Stomach (tissue), 9 donors: ENCODE results near the gene REPS2. TPM values are rescaled to one million over a fixed set of nuclear protein-coding genes. Genes with fewer than 3 reads are reported as not detected.

Experiments used
- DNase-seq, 2 donors: peaks; one replicate each; pipeline versions ENCODE4 v3.0.0 to v3.0.0-alpha.2; 2013 to 2019
- H3K27ac ChIP-seq, 5 donors: fragments of 200-600 bp in 4 of 5; sonication (generic) in 4 of 5; one replicate each; pipeline ENCODE4 v1.5.1; 2013 to 2019; ENCODE audit warnings: mild to moderate bottlenecking in 1 of 5, moderate library complexity in 1 of 5
- H3K27me3 ChIP-seq, 3 donors: fragments of 200-600 bp; sonication (generic); one replicate each; pipeline ENCODE4 v1.5.1; 2017 to 2019; ENCODE audit warnings: mixed run types in 1 of 3
- H3K36me3 ChIP-seq, 4 donors: fragments of 200-600 bp; sonication (generic); 1 replicate in 3 of 4; 2 replicates in 1 of 4; pipeline ENCODE4 v1.5.1; 2016 to 2019
- H3K4me1 ChIP-seq, 4 donors: fragments of 200-600 bp; sonication (generic); one replicate each; pipeline ENCODE4 v1.5.1; 2016 to 2019
- H3K4me3 ChIP-seq, 4 donors: fragments of 200-600 bp; sonication (generic) in 3 of 4; one replicate each; pipeline ENCODE4 v1.5.1; 2016 to 2019; ENCODE audit warnings: mild to moderate bottlenecking in 1 of 4
- H3K9me3 ChIP-seq, 4 donors: fragments of 200-600 bp; sonication (generic); one replicate each; pipeline ENCODE4 v1.5.1; 2016 to 2019
- CTCF ChIP-seq, 7 experiments: fragments of 450-650 bp in 4 of 7; fragments of 200-600 bp in 3 of 7; sonication (generic) in 3 of 7; IDR thresholded peaks; one replicate each; pipeline ENCODE4 v1.5.1; 2016 to 2019; ENCODE audit warnings: antibody characterized with exemption in 7 of 7, control low read depth in 2 of 7, mild to moderate bottlenecking in 1 of 7
- EP300 ChIP-seq: sonication (generic); formaldehyde crosslinking; IDR thresholded peaks from one replicate; pipeline ENCODE4 v1.6.1; 2017; ENCODE audit warnings: antibody characterized with exemption
- POLR2A ChIP-seq, 4 donors: fragments of 450-650 bp; IDR thresholded peaks; one replicate each; pipeline ENCODE4 v1.6.1; 2016; ENCODE audit warnings: antibody characterized with exemption in 4 of 4, control low read depth in 2 of 4, mild to moderate bottlenecking in 1 of 4, moderate library complexity in 1 of 4
- POLR2AphosphoS5 ChIP-seq, 3 donors: sonication (generic); formaldehyde crosslinking; IDR thresholded peaks; one replicate each; pipeline ENCODE4 v1.6.1; 2016; ENCODE audit warnings: antibody characterized with exemption in 3 of 3
- WGBS, 5 donors: extraction: QIAGEN DNeasy Blood & Tissue Kit in 3 of 5; methylation state at CpG; one replicate each; pipeline versions ENCODE4 v1.1.5 to v1.1.7; 2013 to 2018; 5-methylcytosine and 5-hydroxymethylcytosine counted together
- intact Hi-C: fragments of 100-400 bp; cut with DNase I; formaldehyde crosslinking; loops from one replicate; pipeline ENCODE4 v1.15.1; 2023; ENCODE audit warnings: low total_unique reads
- polyA plus RNA-seq, 3 donors: library from polyadenylated mRNA; stranded (reverse); fragments of 200-250 nt; gene quantifications; one replicate each; pipeline ENCODE4 v1.2.3, GENCODE V29; 2013
- total RNA-seq, 5 donors: library from RNA; depleted of rRNA; stranded (reverse); fragments of >200 nt; gene quantifications; one replicate each; pipeline versions ENCODE4 v1.1.0 to v1.2.3, GENCODE V29; 2014 to 2016
- donor health status: healthy with polysubstance abuse.
- donor health status: Bipolar disorder and iron deficiency.
- donor health status: healthy.

The REPS2 gene
- total and polyA plus RNA-seq, 8 donors = 6.1 to 281 (median 10.6) TPM

DNA sequence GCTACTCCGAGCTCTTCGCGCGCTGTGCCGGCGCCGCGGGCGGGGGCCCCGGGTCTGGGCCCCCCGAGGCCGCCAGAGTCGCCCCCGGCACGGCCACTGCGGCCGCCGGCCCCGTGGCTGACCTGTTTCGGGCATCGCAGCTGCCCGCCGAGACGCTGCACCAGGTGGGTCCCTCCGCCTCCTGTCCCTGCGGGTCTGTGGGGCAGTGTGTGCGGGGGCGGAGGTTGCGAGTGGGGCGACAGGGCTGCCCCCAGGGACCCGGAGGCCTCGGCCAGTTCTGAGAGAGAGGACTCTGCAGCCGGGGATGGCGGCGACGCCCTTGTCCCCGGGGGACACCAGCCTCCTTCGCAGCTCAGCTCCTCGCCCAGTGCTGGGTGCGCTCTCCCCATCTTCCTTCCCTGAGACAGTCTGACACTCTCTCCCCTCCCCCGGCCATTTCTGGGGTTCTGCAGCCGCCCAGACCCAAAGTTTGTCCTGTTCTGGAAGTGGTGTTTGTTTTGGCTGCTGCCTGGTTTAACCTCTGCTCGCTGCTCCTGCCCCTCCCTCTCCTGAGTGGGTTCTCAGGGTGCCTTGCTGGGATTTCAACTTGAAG is 609 bp downstream of the REPS2 start:
- intact Hi-C loops = no loop called here
- Histone ChIP-seq H3K36me3 (no peaks in the 10 kb centered on the region), H3K27ac (peak overlapping the region; percentile 33 to 85 (median 72)), H3K9me3 (peaks cover 0 to 13% (median 6%) of the 10 kb centered on the region in 4 donors), H3K4me3 (peak overlapping the region; percentile 59 to 76 (median 64)), H3K27me3 (peaks cover 0 to 4% (median 0%) of the 10 kb centered on the region in 3 donors), H3K4me1 (peaks cover 0 to 10% (median 5%) of the 10 kb centered on the region in 4 donors)
- TF ChIP-seq POLR2A (IDR thresholded peaks at IDR 0.05) (no peak), EP300 (no peak), POLR2AphosphoS5 (IDR thresholded peaks at IDR 0.05) (no peak), CTCF (IDR thresholded peaks at IDR 0.05) (no peak)
- peak; percentile 38 to 41 for DNase-seq
- WGBS, 5 donors = 0 to 34% (median 1%) methylated on average over 6 to 42 of the region's 43 CpGs

- no peaks in the 10 kb centered on the region for H3K9me3 ChIP-seq
- 65 to 85% (median 68%) methylated on average over 4 of the region's 4 CpGs for WGBS, 5 donors
- TF ChIP-seq POLR2A (IDR thresholded peaks at IDR 0.05) = no peak
- TF ChIP-seq EP300 = no peak
- TF ChIP-seq CTCF (IDR thresholded peaks at IDR 0.05) = no peak
- TF ChIP-seq POLR2AphosphoS5 (IDR thresholded peaks at IDR 0.05) = no peak
- H3K4me3 ChIP-seq = no peak overlapping the region
- H3K36me3 ChIP-seq = no peaks in the 10 kb centered on the region
- DNase-seq = no peak
- peaks cover 0 to 13% (median 7%) of the 10 kb centered on the region in 4 donors for H3K4me1 ChIP-seq
- H3K27ac ChIP-seq = no peak overlapping the region
- intact Hi-C loops = no loop called here
- peaks cover 0 to 4% (median 0%) of the 10 kb centered on the region in 3 donors for H3K27me3 ChIP-seq
Observed at GRCh38 chrX:16950423-16950822, 4.0 kb downstream of the REPS2 start.

- H3K4me1 ChIP-seq = peaks cover 0 to 15% (median 5%) of the 10 kb centered on the region in 4 donors
- peak overlapping the region in 3 of 5 donors; percentile 10 to 57 (median 17) for H3K27ac ChIP-seq
- H3K27me3 ChIP-seq = no peaks in the 10 kb centered on the region
- DNase-seq = peak in 1 of 2 donors; percentile 26
- no peaks in the 10 kb centered on the region for H3K36me3 ChIP-seq
- no peaks in the 10 kb centered on the region for H3K9me3 ChIP-seq
- intact Hi-C loops = no loop called here
- 32 to 50% (median 41%) methylated on average over 7 of the region's 7 CpGs for WGBS, 5 donors
- TF ChIP-seq EP300 (no peak), POLR2AphosphoS5 (IDR thresholded peaks at IDR 0.05) (no peak), POLR2A (IDR thresholded peaks at IDR 0.05) (no peak), CTCF (IDR thresholded peaks at IDR 0.05) (no peak)
- H3K4me3 ChIP-seq = no peak overlapping the region
Observed at GRCh38 chrX:16953606-16954211, 7.3 kb downstream of the REPS2 start.

DNA sequence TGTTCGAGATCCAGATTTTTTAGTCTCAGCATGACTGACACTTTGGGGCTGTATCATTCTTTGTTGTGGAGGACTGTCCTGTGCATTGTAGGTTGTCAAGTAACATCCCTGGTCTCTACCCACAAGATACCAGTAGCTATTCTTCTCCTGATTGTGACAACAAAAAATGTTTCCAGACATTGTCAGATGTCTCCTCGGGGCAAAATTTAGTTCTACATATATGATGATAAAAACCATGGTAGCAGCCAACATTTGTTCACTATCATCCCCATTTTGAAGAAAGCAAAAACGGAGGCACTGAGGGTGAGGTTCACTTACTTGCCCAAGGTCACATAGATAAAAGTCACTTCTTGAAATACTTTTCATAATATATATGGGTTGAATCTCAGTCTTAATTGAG is 11.3 kb downstream of the REPS2 start:
- Histone ChIP-seq H3K4me1 (peaks cover 0 to 15% (median 4%) of the 10 kb centered on the region in 4 donors), H3K4me3 (no peak overlapping the region), H3K36me3 (no peaks in the 10 kb centered on the region), H3K27me3 (no peaks in the 10 kb centered on the region), H3K27ac (no peak overlapping the region), H3K9me3 (no peaks in the 10 kb centered on the region)
- intact Hi-C loops = no loop called here
- 63 to 81% (median 78%) methylated on average over 3 of the region's 3 CpGs for WGBS, 5 donors
- TF ChIP-seq CTCF (IDR thresholded peaks at IDR 0.05) (no peak), EP300 (no peak), POLR2A (IDR thresholded peaks at IDR 0.05) (no peak), POLR2AphosphoS5 (IDR thresholded peaks at IDR 0.05) (no peak)
- no peak for DNase-seq
